PC-3 (cell line): ENCODE measurements around the gene C4orf50.

Experiments
- CTCF ChIP-seq: fragments of 300-600 bp; sonication (generic); conservative IDR thresholded peaks from 2 replicates; pipeline ENCODE4 v1.5.1; 2017; ENCODE audit warnings: antibody characterized with exemption, low read depth, mild to moderate bottlenecking, low read length
- EZH2 ChIP-seq: fragments of 300-600 bp; sonication (generic); IDR thresholded peaks from one replicate; pipeline ENCODE4 v1.6.1; 2017; ENCODE audit warnings: antibody characterized with exemption, mild to moderate bottlenecking, low read length; ENCODE audit not compliant: unreplicated experiment
- EZH2phosphoT487 ChIP-seq: fragments of 300-600 bp; sonication (generic); IDR thresholded peaks from 2 replicates; pipeline ENCODE4 v1.6.1; 2018; ENCODE audit warnings: mild to moderate bottlenecking, antibody characterized with exemption, low read length, borderline replicate concordance

DNA sequence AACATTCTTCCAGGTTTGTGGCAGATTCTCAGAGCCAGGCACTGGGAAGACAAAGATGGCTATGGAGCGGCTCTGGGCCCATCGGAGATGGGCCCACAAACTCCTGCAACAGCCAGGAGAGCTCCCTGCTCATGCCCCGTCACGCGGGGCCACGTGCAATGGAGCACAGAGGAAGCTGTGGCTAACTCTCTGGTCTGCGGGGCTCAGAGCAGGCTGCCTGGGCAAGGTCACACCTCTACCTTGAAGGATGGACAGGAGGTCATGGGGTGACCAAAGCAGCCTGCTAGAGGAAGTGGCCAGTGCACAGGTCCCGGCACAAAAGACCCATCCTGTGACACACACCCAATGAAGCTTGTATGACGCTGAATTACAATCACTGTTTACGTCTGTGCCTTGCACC, 45.2 kb downstream of the C4orf50 start:
- TF ChIP-seq CTCF (no peak), EZH2 (no peak), EZH2phosphoT487 (no peak)
